ENCODE measurements around the gene BCAR3. TPM values are rescaled to one million over a fixed set of nuclear protein-coding genes. Genes with fewer than 3 reads are reported as not detected.

The BCAR3 gene
- total RNA-seq, 2 donors from 2014 or later: 22.9 to 52.8 TPM

- Histone ChIP-seq H3K4me1 (replicated peaks) (no peaks in the 10 kb centered on the region), H3K27me3 (replicated peaks; ENCODE audit: insufficient read depth) (no peaks in the 10 kb centered on the region), H3K9me3 (no peaks in the 10 kb centered on the region), H3K27ac (no peak overlapping the region), H3K36me3 (no peaks in the 10 kb centered on the region), H3K4me3 (no peak overlapping the region)
- WGBS: 96% methylated on average over 7 of the region's 7 CpGs
- intact Hi-C loops (cut with DNase I): no loop called here
- DNase-seq (ENCODE audit: low spot score): no peak
- no peak for TF ChIP-seq POLR2AphosphoS5 (IDR thresholded peaks at IDR 0.05)
Measured at GRCh38 chr1:93720956-93721626, 39.5 kb upstream of the BCAR3 start.

- Histone ChIP-seq H3K27ac (no peak overlapping the region), H3K36me3 (no peaks in the 10 kb centered on the region), H3K4me3 (no peak overlapping the region), H3K27me3 (replicated peaks; ENCODE audit: insufficient read depth) (no peaks in the 10 kb centered on the region), H3K9me3 (no peaks in the 10 kb centered on the region), H3K4me1 (replicated peaks) (no peaks in the 10 kb centered on the region)
- intact Hi-C loops (cut with DNase I): no loop called here
- no peak for DNase-seq (ENCODE audit: low spot score)
- 96% methylated on average over 7 of the region's 7 CpGs for WGBS
- no peak for TF ChIP-seq POLR2AphosphoS5 (IDR thresholded peaks at IDR 0.05)
- no peak for TF ChIP-seq POLR2A (IDR thresholded peaks at IDR 0.05)
- no peak for TF ChIP-seq CTCF (IDR thresholded peaks at IDR 0.05)
Measured at GRCh38 chr1:93717640-93718039, 36.0 kb upstream of the BCAR3 start.

GRCh38 chr1:93716941-93717368 lies 35.3 kb upstream of the BCAR3 start:
- Histone ChIP-seq H3K27ac (no peak overlapping the region), H3K9me3 (no peaks in the 10 kb centered on the region), H3K36me3 (no peaks in the 10 kb centered on the region), H3K4me1 (replicated peaks) (no peaks in the 10 kb centered on the region), H3K27me3 (replicated peaks; ENCODE audit: insufficient read depth) (no peaks in the 10 kb centered on the region), H3K4me3 (no peak overlapping the region)
- TF ChIP-seq POLR2AphosphoS5 (IDR thresholded peaks at IDR 0.05) (no peak), POLR2A (IDR thresholded peaks at IDR 0.05) (no peak), CTCF (IDR thresholded peaks at IDR 0.05) (no peak)
- WGBS: 100% methylated on average over 2 of the region's 2 CpGs
- intact Hi-C loops (cut with DNase I): no loop called here
- DNase-seq (ENCODE audit: low spot score): no peak

DNA sequence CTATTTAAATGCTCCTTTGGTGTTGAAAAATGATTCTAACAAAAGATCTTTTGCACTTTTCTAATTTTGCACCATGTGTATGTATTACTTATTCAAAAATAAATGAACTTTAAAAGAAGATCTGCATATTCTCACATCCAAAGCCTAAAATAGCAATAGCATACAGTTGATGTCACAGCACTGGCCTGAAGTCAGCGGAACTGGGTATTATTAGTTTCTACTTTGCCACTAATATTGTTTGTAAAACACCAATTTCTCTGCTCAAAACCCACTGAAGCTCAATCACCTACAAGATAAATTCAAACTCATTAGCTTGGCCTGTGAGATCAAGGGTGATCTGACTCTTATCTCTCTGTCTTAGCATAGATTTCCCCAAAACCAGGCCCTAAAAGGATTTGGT lies 34.5 kb upstream of the BCAR3 start:
- Histone ChIP-seq H3K4me1 (replicated peaks) (no peaks in the 10 kb centered on the region), H3K27me3 (replicated peaks; ENCODE audit: insufficient read depth) (no peaks in the 10 kb centered on the region), H3K27ac (no peak overlapping the region), H3K4me3 (no peak overlapping the region), H3K9me3 (no peaks in the 10 kb centered on the region), H3K36me3 (no peaks in the 10 kb centered on the region)
- WGBS: 100% methylated on average over 1 of the region's 1 CpG
- intact Hi-C loops (cut with DNase I): no loop called here
- no peak for DNase-seq (ENCODE audit: low spot score)
- TF ChIP-seq POLR2AphosphoS5 (IDR thresholded peaks at IDR 0.05) (no peak), POLR2A (IDR thresholded peaks at IDR 0.05) (no peak), CTCF (IDR thresholded peaks at IDR 0.05) (no peak)

- Histone ChIP-seq H3K27me3 (replicated peaks; ENCODE audit: insufficient read depth) (no peaks in the 10 kb centered on the region), H3K4me3 (no peak overlapping the region), H3K9me3 (no peaks in the 10 kb centered on the region), H3K4me1 (replicated peaks) (no peaks in the 10 kb centered on the region), H3K27ac (no peak overlapping the region), H3K36me3 (no peaks in the 10 kb centered on the region)
- WGBS: 34% methylated on average over 10 of the region's 10 CpGs
- intact Hi-C loops (cut with DNase I): no loop called here
- TF ChIP-seq POLR2A (IDR thresholded peaks at IDR 0.05): no peak
- TF ChIP-seq POLR2AphosphoS5 (IDR thresholded peaks at IDR 0.05): no peak
- no peak for TF ChIP-seq CTCF (IDR thresholded peaks at IDR 0.05)
- no peak for DNase-seq (ENCODE audit: low spot score)
Measured at GRCh38 chr1:93715529-93716126, 34.0 kb upstream of the BCAR3 start.

Measured in prostate gland (tissue), 2 donors.